ENCODE results near the gene ZNF865.

ZNF865 gene

DNA sequence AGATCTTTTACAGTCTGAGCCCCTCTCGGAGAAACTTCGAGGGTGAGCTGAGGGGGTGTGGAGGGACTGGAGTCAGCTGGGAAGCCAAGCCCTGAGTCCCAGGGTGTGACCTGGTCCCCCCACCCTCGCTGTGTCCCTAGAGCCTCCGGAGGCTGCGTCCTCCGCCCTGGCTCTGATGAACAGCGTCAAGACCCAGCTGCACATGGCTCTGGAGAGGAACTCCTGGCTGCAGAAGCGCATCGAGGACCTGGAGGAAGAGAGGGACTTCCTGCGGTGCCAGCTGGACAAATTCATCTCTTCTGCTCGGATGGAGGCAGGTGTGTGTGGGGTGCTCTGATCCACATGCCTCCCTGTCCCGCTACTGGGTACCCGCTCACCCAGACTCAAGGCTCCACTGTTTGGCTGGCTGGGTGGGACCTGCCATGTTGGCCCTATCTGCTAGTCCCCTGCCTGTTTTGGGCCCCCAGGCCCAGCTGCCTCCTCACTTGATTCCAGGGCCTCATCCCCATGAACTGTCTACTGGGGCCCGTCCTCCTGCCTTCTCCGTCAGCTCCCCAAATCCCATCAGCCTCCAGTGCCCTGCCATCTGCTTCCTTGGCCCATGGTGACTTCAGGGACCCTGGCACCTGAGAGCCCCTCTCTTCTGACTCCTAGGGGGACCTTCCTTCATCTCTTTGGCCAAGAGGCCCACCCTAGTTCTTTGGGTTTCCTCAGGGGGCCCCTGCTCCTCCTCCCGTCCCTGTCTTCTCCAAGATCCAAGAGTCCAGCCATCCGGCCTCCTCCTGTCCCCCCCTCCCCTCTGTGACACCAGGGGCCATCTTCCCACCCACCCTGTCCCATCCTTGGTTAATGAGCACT is 44.0 kb downstream of the ZNF865 start:
- H2AFZ ChIP-seq (ENCODE audit: low read depth, low read length, severe bottlenecking) = no peak overlapping the region
- H3K27ac ChIP-seq (ENCODE audit: low read depth, low read length) = peak overlapping the region; percentile 95
- peaks cover 26% of the 10 kb centered on the region for H3F3A ChIP-seq (ENCODE audit: insufficient read depth)
- no peaks in the 10 kb centered on the region; the same call in 1 of the 2 replicates for H3K36me3 ChIP-seq (ENCODE audit: low read length)
- peaks cover 15% of the 10 kb centered on the region for H3K79me2 ChIP-seq (ENCODE audit: insufficient read depth, low read length)
- no peaks in the 10 kb centered on the region for H4K20me1 ChIP-seq (ENCODE audit: low read depth, low read length)
- H3K9me2 ChIP-seq (replicated peaks; ENCODE audit: insufficient read depth, low read length) = no peaks in the 10 kb centered on the region
- H3K4me3 ChIP-seq (ENCODE audit: insufficient read depth, low read length, poor library complexity, severe bottlenecking) = no peak overlapping the region
- H3K9me3 ChIP-seq (ENCODE audit: insufficient read depth, low read length) = no peaks in the 10 kb centered on the region
- H3K27me3 ChIP-seq (ENCODE audit: low read length) = no peaks in the 10 kb centered on the region
- TF ChIP-seq, protein P1, sequence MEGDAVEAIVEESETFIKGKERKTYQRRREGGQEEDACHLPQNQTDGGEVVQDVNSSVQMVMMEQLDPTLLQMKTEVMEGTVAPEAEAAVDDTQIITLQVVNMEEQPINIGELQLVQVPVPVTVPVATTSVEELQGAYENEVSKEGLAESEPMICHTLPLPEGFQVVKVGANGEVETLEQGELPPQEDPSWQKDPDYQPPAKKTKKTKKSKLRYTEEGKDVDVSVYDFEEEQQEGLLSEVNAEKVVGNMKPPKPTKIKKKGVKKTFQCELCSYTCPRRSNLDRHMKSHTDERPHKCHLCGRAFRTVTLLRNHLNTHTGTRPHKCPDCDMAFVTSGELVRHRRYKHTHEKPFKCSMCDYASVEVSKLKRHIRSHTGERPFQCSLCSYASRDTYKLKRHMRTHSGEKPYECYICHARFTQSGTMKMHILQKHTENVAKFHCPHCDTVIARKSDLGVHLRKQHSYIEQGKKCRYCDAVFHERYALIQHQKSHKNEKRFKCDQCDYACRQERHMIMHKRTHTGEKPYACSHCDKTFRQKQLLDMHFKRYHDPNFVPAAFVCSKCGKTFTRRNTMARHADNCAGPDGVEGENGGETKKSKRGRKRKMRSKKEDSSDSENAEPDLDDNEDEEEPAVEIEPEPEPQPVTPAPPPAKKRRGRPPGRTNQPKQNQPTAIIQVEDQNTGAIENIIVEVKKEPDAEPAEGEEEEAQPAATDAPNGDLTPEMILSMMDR (IDR thresholded peaks at IDR 0.05; ENCODE audit: insufficient read depth, low read length, poor library complexity, severe bottlenecking) = no peak
- no peak for TF ChIP-seq EZH2phosphoT487 (conservative IDR thresholded peaks at IDR 0.05; ENCODE audit: low read length)
- H3K4me2 ChIP-seq (ENCODE audit: low read depth, low read length, poor library complexity, severe bottlenecking) = peak overlapping the region; percentile 87
- peak overlapping the region; percentile 92 for H3K9ac ChIP-seq (ENCODE audit: low read length)

DNA sequence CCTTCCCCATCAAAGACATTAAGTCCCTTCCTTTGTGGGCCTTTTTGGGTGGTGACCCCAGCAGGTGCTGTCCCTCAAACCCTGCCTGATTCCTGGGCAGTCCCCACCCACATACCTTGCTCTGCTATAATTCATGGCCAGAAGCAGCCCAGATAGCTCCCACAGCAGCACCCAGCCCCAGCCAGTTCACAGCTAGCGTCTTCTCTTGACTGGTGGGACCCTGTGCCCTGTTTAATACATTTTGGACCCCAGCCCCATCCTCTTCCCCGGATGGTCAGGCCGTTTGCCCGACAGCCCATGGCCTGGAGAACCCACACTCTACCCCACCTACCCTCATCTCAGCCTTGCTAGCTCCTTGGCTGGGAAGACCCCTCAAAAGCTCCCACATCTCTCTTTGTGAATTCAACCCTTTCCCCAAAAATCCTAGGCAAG is 44.7 kb downstream of the ZNF865 start:
- TF ChIP-seq EZH2phosphoT487 (conservative IDR thresholded peaks at IDR 0.05; ENCODE audit: low read length) = no peak
- H3K4me2 ChIP-seq (ENCODE audit: low read depth, low read length, poor library complexity, severe bottlenecking) = no peak overlapping the region
- peaks cover 8% of the 10 kb centered on the region for H3K79me2 ChIP-seq (ENCODE audit: insufficient read depth, low read length)
- H3K36me3 ChIP-seq (ENCODE audit: low read length) = no peaks in the 10 kb centered on the region
- no peaks in the 10 kb centered on the region for H4K20me1 ChIP-seq (ENCODE audit: low read depth, low read length)
- H3K27ac ChIP-seq (ENCODE audit: low read depth, low read length) = peak overlapping the region; percentile 95; the same call in 1 of the 2 replicates
- no peak overlapping the region for H2AFZ ChIP-seq (ENCODE audit: low read depth, low read length, severe bottlenecking)
- peaks cover 20% of the 10 kb centered on the region for H3F3A ChIP-seq (ENCODE audit: insufficient read depth)
- H3K9me2 ChIP-seq (replicated peaks; ENCODE audit: insufficient read depth, low read length) = no peaks in the 10 kb centered on the region
- H3K9me3 ChIP-seq (ENCODE audit: insufficient read depth, low read length) = no peaks in the 10 kb centered on the region
- H3K27me3 ChIP-seq (ENCODE audit: low read length) = no peaks in the 10 kb centered on the region
- H3K4me3 ChIP-seq (ENCODE audit: insufficient read depth, low read length, poor library complexity, severe bottlenecking) = no peak overlapping the region
- H3K9ac ChIP-seq (ENCODE audit: low read length) = no peak overlapping the region

DNA sequence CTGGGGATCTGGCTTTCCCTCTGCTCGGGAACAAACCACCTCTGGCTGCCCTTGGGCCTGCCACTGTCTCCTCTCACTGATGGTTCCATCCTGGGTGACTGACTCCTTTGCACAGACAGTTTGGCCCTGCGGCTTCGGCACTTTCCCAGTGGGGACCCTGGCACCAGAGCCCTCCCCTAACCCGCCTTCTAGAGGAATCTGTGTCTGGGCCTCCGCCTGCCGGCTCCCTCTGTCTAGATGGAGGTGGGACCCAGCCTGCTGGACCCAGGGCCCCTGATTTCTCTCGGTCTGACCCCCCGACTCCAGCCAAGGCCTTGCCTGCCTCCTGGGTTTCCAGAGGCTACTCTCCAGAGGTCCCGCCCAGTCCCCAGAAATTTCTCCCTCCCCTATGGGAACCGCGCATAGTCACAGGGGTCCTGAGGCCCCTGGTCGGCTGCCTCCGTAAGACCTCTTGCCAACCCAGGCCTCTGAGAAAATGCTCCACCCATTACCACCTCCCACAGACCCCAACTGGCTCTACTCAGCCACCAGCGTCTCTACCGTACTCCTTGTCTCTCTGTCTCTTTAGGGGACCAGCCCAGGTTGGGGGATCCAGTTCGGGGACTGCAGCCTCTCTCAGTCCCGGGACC is 45.3 kb downstream of the ZNF865 start:
- Histone ChIP-seq H4K20me1 (ENCODE audit: low read depth, low read length) (no peaks in the 10 kb centered on the region), H3K4me2 (ENCODE audit: low read depth, low read length, poor library complexity, severe bottlenecking) (no peak overlapping the region), H3K4me3 (ENCODE audit: insufficient read depth, low read length, poor library complexity, severe bottlenecking) (no peak overlapping the region), H3F3A (ENCODE audit: insufficient read depth) (peaks cover 14% of the 10 kb centered on the region), H3K79me2 (ENCODE audit: insufficient read depth, low read length) (peaks cover 7% of the 10 kb centered on the region), H3K9ac (ENCODE audit: low read length) (no peak overlapping the region), H3K9me2 (replicated peaks; ENCODE audit: insufficient read depth, low read length) (no peaks in the 10 kb centered on the region), H2AFZ (ENCODE audit: low read depth, low read length, severe bottlenecking) (no peak overlapping the region), H3K9me3 (ENCODE audit: insufficient read depth, low read length) (no peaks in the 10 kb centered on the region), H3K27ac (ENCODE audit: low read depth, low read length) (no peak overlapping the region), H3K27me3 (ENCODE audit: low read length) (no peaks in the 10 kb centered on the region), H3K36me3 (ENCODE audit: low read length) (peaks cover 1% of the 10 kb centered on the region; the same call in 1 of the 2 replicates)
- TF ChIP-seq, protein P1 (IDR thresholded peaks at IDR 0.05; ENCODE audit: insufficient read depth, low read length, poor library complexity, severe bottlenecking) = no peak
- no peak for TF ChIP-seq EZH2phosphoT487 (conservative IDR thresholded peaks at IDR 0.05; ENCODE audit: low read length)

Measured in SU-DHL-6 (cell line).